Activated T-cell treated with anti-CD3 and anti-CD28 coated beads for 48 hours (primary cell): ENCODE data around the gene NLGN4Y.

Experiments
- DNase-seq: peaks from one replicate; pipeline ENCODE4 v3.0.0-alpha.2; 2020; ENCODE audit warnings: low read depth

NLGN4Y gene

DNA sequence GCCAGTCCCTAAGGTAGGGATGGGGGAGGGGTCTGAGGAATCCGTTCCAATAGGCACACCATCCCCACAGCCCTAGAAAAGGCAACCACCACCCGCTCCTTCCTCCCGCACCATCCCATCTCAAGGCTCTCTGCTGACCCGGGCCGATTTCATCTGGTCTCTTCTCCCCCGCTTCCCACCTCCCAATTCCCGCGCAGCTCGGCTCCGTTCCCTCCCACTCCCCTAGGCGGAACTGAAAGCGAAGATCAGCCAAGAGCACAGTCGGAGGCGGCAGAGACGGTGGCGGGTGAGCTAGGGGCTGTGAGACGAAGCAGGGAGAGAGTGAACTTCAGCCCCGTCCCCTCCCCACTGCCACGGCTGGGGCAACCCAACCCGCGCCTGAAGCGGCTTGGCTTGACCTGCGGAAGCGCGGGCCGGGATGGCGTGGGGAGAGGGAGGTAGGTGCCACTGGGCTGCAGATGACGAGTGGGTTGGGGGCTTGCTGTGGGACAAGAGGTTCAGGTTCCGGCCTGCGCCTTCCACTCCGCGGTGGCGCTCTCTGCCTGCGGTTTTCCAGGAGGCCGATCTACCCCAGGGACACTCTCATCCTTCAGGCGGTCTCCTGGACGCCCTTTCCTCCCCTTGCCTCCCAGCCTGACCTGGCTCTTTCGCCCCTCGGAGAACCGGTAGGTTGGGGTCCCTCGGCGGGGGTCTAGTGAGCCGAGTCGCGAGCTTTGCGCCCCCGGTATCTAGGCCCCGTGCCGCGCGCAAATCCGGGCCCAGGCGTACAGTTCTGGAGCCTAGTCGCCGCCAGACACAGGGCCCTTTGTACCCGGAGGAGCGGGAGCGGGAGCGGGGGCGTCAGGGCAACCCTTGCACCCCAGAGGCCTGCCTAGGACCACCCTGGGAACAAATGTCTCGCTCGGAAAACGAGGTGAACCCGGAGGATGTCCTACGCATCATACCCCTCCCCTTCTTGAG is at the start of gene NLGN4Y:
Gene NLGN4Y (plus strand): TSS at position 258 of the 960 bp plus-strand sequence. CDS start 97,591 bp downstream, outside the sequence.
- no peak for DNase-seq

DNA sequence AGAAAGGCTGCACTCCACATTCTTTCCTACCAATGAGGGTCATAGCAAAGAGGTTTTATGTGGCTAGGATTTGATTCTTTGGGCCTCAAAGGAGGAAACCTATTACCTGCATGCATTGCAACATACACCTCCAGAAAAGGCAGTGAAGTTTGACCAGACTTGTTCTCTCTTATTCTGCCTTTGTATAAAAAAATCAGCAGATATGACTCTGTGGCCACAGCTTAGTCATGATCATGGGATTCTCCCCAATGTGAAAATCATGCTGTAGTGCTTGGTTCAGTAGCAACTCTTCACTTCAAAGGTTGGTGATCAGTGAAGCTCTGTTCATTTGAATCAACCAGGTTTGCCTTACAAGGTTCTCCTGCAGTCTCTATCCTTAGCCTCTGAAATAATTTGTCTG is 38.4 kb upstream of the NLGN4Y start:
- DNase-seq: no peak

DNA sequence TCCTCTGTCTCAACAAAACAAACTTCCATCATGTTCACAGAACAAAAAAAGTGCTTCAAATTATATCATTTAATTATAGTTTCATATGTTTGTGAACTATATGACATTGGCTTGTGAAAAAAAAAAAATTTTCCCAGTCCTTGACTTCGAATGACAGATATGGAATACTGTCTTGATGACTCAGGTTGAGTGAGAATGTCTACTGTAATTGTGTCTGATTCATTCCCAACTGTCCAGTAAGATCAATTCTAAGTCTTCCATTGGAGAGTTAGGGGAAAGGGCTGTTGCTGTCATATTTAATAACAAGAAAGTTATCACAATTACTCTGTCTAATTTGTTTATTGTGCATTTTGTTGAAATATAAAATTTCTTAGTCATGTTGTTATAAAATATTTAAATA is 34.1 kb upstream of the NLGN4Y start:
- no peak for DNase-seq

DNA sequence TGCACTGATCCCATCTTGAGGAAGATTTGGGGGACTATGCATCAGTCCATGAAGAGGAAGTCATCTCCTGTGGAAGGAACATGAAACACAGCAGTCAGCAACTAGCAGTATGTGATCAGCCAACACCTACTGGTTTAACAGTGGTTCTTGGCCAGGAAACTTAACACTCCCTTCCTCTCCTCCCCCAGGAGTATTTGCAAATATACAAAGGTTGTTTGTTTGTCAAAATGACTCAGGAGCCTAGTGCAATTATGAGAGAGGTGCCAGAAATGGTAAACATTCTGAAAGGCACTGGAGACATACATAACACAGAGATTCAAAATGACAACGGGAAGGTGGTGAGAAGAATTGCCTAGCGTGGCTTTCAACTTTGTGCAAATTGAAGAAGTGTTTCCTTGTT is 26.3 kb upstream of the NLGN4Y start:
- DNase-seq: no peak

DNA sequence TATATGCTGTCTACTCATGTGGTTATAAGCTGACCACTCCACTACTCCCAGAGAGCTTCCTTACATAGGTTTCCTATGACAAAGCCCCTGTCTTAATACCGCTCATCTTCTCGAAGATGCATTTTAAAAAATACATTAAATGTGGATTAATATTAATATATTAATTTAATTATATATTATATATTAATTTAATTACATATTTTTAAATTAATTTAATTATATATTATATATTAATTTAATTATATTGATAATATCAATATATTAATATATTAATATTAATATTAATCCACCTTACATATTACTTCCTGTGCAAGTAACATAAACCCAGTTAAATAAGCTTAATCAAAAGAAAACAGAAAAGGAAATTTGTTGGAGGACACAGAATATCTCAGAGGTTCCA is 19.7 kb upstream of the NLGN4Y start:
- no peak for DNase-seq

DNA sequence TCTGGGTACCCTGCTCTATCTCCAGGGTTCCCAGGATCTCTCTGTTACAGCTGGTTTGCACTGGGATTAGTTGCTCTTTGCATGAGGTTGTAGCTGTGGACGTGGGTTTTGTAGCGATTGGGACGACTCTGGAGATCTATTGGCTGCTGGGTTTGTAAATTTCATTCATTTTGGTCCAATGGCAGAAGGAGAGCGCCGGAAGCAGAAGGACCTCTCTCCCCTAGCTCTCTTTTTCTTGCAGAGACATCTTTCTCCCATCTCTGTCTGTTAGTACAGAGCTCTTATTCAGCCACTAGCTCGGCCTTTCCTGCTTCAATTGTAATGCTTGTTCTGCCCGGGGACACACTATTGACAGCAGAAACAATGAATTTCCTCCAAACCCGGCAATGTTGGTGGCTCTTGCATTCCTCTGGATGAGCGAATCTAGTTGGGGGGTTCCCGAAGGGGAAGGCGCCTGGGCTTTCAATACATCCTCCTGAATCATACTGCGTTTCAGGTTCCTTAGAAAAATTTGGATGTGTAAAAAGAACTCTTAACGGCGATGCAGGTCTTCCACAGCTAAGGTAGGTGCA is 1.9 kb upstream of the NLGN4Y start:
- DNase-seq: no peak

DNA sequence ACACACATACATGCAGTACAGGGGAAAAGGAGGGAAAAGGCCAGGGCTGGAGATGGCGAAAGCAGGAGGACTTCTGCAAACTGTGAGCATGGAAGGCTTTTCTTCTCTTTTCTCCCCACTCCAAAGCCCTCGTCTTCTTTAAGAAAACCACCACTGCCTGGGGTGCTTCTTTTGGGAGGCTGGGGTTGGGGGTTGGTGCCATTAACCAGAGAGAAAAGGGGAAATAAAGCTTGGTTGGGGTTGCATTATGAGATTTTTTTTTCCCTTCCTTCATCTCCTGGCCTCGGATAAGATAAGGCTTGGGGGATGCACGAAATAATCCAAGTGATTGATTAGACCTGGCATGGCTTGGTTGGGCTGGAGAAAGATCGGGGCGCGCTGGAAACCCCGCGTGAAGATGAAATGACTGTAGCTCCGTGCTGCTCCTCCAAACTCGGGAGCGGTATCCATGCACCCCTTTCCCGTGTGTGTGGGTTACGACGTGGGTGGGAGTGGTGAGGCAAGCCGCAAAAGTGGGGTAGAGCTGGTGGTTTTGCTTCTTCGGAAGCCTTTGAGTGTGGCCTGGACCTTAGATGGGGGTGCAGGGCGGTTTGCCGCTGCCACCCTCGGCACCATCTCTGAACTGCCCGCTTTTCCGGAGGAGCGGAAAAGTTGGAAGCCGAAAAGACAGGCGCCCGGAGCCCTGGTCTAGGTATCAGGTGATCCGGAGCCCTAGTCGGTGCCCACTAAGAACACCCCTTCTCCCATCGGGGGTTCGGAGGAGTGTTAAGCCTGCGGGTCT is 648 bp upstream of the NLGN4Y start:
- no peak for DNase-seq

DNA sequence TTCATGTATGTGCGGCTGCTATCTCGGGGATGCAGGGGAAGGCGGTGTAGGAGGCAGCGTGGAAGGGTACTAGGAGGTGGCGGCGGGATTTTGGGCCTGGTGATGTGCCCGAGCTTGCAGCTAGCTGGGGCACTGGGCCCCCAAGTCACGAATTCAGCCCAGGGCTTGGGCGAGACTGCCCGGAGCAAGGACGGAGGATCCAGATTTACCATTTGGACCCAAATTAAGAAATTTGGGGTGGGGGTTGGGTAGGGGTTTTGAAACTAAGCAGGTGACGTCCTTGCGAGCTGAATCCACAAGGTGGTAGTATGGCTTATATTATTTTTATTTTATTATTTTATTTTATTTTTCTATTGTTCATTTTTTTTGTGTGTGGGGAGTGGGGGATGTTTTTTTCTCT is 986 bp downstream of the NLGN4Y start:
- no peak for DNase-seq

DNA sequence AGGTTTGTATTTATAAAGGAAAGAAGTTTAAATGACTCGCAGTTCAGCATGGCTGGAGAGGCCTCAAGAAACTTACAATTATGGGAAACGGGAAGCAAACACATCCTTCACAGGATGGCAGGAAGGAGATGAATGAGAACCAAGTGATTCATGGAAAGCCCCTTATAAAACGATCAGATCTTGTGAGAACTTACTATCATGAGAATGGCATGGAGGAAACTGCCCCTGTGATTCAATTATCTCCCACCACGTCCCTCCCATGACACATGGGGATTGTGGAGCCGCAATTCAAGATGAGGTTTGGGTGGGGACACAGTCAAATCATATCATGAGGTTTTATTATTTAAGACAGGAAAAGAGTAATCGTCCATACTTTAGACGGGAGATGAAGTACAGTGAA is 4.0 kb downstream of the NLGN4Y start:
- DNase-seq: no peak

DNA sequence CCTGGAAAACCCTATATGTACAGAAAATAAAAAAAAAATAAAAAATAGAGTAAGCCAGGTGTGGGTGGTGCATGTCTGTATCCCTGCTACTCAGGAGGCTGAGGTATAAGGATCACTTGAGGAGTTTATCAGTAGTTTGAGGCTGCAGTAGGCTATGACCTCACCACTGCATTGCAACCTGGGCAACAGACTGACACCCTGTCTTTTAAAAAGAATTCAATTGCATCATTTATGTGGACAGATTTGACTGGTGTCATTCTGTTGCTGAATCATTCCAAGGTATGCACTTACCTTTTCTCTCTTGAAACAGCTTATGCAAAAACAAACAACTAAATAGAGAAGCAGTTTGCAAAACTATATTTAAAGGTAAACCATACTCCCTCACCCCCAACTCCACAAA is 12.4 kb downstream of the NLGN4Y start:
- DNase-seq: no peak

DNA sequence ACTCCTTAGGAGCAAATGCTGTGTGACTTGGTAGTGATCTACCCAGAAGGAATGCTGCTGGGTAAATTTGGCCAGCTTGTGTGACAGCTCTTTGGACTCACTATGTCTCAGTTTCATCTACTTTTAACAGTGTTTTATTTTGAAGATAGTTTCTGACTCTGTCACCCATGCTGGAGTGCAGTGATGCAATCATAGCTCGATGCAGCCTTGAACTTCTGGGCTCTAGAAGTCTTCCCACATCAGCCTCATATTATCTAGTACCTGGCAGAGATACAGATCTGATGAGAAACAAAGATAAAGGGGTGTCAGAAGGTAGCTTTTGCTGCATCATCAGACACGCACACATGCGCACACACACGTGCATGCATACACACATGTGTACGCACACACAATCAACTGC is 19.2 kb downstream of the NLGN4Y start:
- no peak for DNase-seq

DNA sequence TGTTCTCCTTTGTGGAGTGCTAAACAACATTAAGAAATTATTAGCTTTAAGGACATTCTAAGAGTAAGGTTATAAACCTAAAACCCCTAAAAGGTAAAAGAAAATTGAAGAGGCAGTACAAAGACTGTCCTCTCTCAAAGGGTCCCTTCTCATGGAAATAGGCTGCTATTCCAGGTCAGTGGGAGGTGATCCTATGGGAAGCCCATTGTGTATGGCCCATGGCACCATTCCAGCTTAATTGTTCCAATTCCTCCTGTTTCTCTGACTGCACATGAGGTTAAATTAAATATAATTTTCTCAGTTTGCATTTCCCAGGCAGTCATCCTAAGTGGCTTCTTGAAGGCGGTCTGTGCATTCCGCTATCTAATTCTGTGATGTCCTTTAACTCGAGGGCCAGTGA is 57.0 kb downstream of the NLGN4Y start:
- no peak for DNase-seq

DNA sequence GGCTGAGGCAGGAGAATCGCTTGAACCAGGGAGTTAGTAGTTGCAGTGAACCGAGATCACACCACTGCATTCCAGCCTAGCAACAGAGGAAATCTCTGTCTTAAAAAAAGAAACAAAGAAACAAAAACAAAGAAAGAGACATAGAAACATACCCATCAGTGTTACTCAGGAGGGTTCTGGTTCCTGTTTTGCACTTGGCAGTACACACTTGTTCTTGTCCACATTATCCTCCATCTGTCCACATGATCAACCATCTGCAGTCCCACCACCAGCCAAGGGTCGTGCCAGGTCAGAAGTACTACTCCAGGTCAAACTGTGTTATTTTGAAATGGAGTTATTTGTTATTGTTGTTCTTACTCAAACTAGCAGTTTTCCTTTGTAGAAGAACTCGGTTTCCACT is 62.4 kb downstream of the NLGN4Y start:
- DNase-seq: no peak

DNA sequence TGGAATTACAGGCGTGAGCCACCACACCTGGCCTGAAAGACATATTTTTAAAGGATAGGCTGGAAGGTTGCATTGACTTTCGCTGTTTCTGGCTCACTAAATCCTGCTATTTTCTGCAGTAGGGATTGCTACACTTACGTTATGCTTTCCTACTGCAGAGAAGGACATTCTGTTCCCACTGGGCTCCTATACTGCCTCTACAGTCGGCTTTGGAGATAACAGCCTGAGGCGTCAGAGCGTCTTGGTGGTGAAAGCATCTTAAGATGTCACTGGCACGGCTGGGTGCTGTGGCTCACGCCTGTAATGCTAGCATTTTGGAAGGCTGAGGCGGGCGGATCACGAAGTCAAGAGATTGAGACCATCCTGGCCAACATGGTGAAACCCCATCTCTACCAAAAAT is 77.0 kb downstream of the NLGN4Y start:
- no peak for DNase-seq

DNA sequence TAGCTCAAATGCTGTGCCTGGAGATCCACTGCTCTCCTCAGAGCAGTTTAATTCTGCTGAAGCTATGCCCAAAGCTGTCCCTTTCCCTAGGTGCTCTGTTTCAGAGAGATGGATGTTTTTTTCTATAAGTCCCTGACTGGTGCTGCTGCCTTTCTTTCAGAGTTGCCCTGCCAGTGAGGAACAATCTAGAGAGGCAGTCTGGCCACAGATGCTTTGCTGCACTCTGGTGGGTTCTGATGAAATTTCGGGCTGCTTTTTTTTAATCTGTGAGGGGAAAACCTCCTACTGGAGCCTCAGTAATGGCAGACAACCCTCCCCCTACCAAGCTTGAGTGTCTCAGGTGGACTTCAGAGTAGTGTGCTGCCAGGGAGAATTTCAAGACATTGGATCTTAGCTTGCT is 93.3 kb downstream of the NLGN4Y start:
- DNase-seq: no peak

DNA sequence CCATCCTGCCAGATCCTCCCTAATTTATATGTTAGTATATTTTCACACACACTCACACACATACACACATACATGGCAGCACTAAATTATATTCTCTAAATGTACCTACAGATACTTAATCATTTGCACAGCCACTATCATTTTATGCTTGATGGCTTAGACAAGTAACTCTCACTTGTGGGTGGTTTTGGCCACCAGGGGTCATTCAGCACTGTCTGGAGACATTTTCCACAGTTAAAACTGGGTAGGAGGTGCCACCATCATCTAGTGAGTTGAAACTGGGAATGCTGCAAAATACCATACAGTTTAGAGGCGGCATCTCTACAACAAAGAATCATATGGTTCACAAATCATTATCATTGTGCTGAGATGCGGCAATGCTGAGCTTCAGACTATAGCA is 94.2 kb downstream of the NLGN4Y start:
- no peak for DNase-seq

DNA sequence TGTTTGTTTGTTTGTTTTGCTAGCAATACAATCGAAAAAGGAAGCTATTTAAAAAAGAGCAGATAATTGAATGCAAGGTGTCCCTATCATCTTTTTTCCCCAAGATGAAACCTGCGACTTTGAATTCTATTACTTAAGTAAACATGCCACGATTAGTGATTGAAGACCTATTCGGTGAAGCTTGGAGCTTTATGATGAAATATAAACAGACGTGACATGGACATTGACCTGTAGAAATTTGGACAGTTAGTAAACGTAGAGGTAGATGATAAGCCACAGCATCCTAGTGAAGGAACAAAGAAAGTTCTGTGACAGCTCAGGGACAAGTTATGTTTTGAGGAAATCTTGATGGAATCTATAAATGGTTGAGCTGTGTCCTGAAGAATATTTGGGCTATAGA is 103.9 kb downstream of the NLGN4Y start:
- DNase-seq: no peak

DNA sequence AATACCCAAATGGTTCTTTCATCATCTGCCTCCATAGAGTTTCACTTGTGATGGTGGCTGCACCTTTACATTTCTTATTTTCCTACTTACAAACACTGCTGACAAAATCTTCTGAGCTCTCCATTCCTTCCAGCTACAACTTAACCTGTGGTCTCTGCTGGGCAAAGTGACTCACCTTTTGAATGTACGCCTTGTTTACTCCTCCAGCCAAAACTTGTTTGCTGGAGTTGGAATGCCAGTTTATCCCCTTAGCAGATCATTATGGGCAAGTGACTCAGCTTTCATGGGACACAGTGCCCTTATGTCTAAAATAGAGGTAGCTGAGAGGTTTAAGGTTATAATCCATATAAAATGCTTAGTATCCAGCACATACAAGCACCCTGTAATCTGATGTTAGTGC is 107.3 kb downstream of the NLGN4Y start:
- DNase-seq: no peak

DNA sequence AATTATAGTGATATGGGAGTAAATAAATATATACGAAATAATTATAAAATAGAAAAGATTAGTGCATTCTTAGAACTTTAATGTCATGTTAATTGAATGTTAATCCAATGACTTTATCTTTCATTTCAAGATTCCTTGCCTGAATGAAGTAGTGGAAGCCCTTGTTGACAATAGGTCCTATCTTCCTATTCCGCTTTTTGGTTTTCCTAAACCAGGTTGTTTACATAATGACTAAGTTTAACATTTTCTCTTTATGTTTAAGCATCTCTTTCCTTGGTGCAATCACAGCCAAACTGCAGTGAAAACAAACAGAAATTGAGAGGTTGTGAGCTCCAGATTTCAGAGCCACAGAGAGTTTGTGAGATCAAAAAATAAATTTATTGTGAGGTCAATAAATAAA is 109.4 kb downstream of the NLGN4Y start:
- DNase-seq: no peak

DNA sequence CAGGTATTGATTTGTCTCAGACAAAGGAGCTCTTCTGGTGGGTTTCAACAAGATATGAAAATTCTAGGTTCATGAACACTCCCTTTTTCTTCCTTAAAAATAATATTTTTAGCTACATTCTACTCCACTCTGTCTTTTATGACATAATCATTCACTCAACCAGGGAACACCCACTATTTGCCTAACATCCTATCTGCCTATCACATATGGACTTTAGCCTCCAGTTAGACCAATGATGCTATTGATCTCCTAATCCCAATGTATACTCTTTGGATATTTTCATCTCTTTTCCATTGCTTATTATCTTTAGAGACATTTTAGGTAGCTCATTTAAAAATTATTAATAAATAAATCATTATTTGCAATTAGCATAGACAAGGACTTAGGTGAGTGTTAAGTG is 110.6 kb downstream of the NLGN4Y start:
- no peak for DNase-seq

DNA sequence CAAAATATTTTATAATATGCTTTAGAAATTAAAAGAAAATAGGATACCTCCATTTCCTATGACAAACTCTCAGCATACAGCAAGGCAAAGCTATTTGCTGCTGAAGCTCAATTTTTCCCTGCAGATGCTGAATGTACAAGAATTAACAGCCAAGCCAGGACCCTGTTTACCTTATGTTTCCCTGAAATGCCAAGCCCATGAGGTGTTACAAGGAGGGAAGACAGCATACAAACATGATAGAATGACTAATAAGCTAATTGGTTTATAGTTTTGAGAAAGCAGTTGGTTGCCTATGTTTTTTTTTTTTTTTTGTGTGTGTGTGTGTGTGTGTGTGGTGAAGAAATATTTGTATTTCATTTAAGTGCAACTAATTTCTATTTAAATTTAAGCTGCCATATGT is 113.2 kb downstream of the NLGN4Y start:
- DNase-seq: no peak

DNA sequence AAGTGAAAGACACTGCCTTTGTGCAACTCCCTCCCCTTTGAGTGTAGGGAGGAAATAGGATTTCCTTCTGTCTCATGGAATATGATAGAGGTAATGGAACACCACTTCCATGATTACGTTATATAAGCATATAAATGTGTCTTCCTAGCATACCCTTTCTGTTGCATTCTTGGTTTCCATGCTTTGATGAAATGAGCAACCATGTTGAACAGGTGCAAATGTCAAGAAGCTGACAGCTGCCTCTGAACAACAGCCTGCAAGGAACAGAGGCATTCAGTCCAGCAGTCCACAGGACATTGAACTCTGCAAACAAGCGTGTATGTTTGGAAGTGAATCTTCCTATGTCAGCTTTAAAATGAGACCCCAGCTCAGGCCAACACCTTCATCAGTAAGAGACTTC is 117.5 kb downstream of the NLGN4Y start:
- no peak for DNase-seq
